AG04449 (cell line): ENCODE data around the gene DMD.

Source experiments
- CTCF ChIA-PET: fragments of 350-600 bp; formaldehyde crosslinking; extraction: SDS; loops from one replicate; lab custom pipeline; 2021; ENCODE audit warnings: antibody characterized with exemption; lab: Yijun Ruan, JAX
- POLR2A ChIA-PET: fragments of 400-600, 350-600 bp; formaldehyde crosslinking; extraction: SDS; loops from one replicate; lab custom pipeline; 2020; ENCODE audit warnings: antibody characterized with exemption, inconsistent platforms; lab: Yijun Ruan, JAX
- DNase-seq: peaks from one replicate; pipeline ENCODE4 v3.0.0-alpha.2; 2010; ENCODE audit warnings: low read depth, low spot score
- H3K4me3 ChIP-seq: 2 replicates; pipeline ENCODE4 v1.5.1; 2011; ENCODE audit warnings: low read depth, mild to moderate bottlenecking, control low read depth, low read length
- TF ChIP-seq, protein P1 (sequence below): IDR thresholded peaks from one replicate; pipeline ENCODE4 v1.5.1; 2011; ENCODE audit warnings: mild to moderate bottlenecking, moderate library complexity, low read length, control low read depth, inconsistent platforms; ENCODE audit not compliant: insufficient read depth; ENCODE audit errors: missing control alignments

Gene DMD

DNA sequence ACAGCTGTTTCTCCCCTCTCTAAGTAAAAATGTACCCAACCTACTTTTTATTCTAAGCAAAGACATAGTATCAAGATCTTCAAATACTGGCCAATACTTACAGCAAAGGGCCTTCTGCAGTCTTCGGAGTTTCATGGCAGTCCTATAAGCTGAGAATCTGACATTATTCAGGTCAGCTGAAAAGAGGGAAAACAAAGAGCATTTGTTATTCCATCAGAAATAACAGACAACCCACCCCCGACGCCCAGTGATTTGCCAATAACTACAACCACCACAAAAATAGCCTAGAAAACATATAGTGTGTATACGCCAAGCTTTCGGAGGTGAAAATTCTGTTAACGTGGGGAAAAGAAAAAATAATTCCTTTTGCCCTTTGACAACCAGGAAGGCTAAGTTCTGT is 1988.4 kb downstream of the DMD start:
- CTCF ChIA-PET, result interaction anchor here (0.6 to 2.8 kb wide), 2 partner anchors 9 to 40 kb away, joined by 3 to 17 read pairs; no protein-coding TSS in a partner anchor
- TF ChIP-seq, protein P1, sequence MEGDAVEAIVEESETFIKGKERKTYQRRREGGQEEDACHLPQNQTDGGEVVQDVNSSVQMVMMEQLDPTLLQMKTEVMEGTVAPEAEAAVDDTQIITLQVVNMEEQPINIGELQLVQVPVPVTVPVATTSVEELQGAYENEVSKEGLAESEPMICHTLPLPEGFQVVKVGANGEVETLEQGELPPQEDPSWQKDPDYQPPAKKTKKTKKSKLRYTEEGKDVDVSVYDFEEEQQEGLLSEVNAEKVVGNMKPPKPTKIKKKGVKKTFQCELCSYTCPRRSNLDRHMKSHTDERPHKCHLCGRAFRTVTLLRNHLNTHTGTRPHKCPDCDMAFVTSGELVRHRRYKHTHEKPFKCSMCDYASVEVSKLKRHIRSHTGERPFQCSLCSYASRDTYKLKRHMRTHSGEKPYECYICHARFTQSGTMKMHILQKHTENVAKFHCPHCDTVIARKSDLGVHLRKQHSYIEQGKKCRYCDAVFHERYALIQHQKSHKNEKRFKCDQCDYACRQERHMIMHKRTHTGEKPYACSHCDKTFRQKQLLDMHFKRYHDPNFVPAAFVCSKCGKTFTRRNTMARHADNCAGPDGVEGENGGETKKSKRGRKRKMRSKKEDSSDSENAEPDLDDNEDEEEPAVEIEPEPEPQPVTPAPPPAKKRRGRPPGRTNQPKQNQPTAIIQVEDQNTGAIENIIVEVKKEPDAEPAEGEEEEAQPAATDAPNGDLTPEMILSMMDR, result no peak
- H3K4me3 ChIP-seq, result no peak overlapping the region
- POLR2A ChIA-PET, result no interaction called here
- DNase-seq, result no peak

DNA sequence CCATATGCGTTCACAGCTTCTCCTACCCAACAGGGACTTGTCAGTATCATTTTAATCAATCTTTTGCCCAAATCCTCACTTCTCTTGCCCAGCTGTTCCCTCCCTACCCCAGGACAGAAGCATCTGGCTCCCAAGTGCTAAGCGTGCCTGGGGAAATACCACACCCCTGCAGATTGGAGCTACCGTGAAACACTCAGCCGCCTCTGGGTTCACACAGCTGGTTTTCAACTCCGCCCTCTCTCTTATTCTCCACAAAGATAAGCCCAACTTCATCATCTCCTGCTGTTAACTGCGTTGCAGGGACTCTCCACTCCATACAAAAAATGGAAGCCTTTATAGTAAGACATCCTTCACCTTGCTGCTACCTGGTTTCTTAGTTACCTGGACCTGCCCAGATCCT is 1992.2 kb downstream of the DMD start:
- POLR2A ChIA-PET, result no interaction called here
- CTCF ChIA-PET, result no interaction called here
- DNase-seq, result no peak
- TF ChIP-seq, protein P1, result no peak
- no peak overlapping the region for H3K4me3 ChIP-seq

DNA sequence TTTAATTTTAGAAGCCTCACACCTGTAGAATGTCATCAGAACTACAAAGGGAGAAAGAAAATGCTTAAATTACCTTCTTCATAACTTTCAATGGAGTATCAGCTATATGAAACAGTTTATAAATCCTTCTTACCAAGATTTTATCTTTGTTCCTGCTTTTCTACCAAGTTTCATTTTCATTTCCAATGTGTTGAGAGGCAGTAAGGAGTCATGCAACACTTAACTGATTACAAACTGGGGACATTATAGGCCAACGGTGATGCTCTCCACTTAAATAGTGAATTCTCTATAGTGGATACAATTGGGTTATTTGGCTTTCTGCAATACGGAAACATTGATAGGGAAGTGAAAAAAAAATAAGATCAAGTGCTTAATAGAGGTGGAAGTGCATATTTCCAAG is 1994.3 kb downstream of the DMD start:
- no peak overlapping the region for H3K4me3 ChIP-seq
- POLR2A ChIA-PET, result no interaction called here
- TF ChIP-seq, protein P1, result no peak
- CTCF ChIA-PET, result no interaction called here
- no peak for DNase-seq

DNA sequence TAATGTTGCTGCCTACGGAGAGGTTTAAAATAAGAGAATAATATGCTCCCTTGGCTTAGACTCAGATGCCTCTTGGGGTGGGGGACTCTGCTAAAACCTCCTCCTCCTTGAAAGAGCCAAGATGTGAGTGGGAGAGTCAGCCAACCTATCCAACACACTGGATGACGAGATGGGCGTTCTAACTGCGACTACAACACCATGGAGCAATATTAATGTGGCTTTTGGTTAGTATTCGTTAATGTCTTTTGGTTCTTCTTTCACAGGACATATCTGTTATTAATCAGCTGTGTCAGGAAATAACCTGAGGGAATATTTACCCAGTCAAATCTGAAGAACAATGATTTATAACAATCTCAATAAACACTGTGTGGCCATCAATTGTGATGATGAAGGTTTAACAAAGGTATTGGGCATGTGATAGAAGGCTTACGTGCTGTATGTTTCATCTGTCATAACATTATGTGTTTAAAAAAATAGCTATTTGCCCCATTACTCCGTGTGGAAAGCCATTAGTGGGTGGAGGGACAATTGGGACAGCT is 1996.0 kb downstream of the DMD start:
- ChIA-PET CTCF (interaction anchor here (1.0 to 1.1 kb wide), 2 partner anchors 178 to 445 kb away, joined by 3 to 4 read pairs; no protein-coding TSS in a partner anchor), POLR2A (no interaction called here)
- no peak overlapping the region for H3K4me3 ChIP-seq
- TF ChIP-seq, protein P1, result no peak
- DNase-seq, result no peak

DNA sequence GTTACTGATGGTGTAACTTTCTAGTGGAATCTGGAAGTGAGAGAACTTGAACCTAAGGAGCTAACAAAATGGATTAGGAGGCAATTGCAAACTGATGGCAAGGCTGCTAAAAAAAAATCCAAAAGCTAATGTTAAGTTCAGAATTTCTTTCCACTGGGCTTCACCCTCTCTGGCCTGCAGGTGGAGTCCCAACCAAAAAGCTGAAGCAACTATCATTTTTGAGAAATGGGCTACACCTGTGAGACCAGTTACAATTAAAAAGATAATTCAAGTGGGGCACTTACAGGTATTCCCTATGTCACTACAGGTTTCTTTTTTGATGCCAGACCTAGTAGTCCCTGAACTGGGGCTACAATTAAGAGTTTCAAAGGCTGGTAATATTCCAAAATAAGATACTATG is 1997.4 kb downstream of the DMD start:
- ChIA-PET CTCF (interaction anchor here (0.7 to 2.1 kb wide), 15 partner anchors 9 to 443 kb away, joined by 3 to 24 read pairs (median 4); no protein-coding TSS in a partner anchor), POLR2A (no interaction called here)
- DNase-seq, result no peak

DNA sequence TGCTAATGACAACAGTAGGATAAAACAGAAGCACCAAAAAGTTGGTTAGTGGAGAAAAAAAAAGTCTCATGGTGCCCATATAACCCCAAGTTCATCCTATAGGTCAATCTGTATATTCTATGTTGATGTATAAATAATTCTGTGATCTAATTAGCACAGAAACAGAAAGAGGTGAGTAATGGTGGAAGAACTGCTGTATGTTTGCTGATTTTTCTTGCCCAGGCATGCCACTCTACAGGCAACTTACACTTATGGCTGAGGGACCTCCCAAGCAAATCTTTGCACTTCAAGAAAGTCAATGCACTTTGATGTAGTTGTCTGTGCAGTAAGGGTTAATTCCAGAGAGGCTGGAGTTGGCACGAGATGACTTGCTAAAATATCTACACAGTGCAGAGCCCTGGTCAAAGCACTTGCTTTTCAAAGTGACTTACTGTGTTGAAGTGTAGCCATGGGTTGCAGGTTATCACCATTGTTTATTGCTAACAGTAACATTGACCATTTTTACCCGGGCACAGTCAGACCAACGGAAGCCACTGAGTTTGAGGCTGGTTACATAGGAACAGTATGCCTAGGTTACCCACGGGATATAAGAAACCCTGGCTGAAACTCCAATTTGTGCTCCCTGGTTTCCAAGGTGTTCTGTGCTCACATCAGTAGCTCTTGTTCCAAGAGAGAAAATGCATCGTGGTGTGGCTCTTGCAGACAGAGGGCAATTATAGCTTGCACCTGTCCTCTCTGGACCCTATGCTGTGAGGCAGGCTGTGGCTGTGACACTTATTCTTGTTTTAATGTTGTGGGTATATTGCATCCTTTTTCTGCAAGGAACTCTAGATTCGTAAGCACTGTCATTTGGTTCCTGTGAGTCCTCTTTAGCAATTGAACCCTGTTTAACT is 1998.2 kb downstream of the DMD start:
- TF ChIP-seq, protein P1, result no peak
- H3K4me3 ChIP-seq, result no peak overlapping the region
- POLR2A ChIA-PET, result no interaction called here
- no peak for DNase-seq
- CTCF ChIA-PET, result interaction anchor here (0.8 to 2.1 kb wide), 13 partner anchors 8 to 444 kb away, joined by 3 to 24 read pairs (median 4); no protein-coding TSS in a partner anchor

More for the DNA sequence above, 1997.4 kb downstream of the DMD start:
- TF ChIP-seq, protein P1, result peak; percentile 41
- H3K4me3 ChIP-seq, result no peak overlapping the region
